GM23338 (cell line): Measurements from ENCODE around the gene ZBTB7B. TPM values are rescaled to one million over a fixed set of nuclear protein-coding genes. Genes with fewer than 3 reads are reported as not detected.
A peak's percentile ranks its signal among the peaks of the same experiment; 100 is the strongest.

Experiments
- ATAC-seq: fragments of 200-7000 bp; cut with Tn5 transposase; 3 replicates; pipeline ENCODE4 v1.9.1; 2020
- DNase-seq: peaks from one replicate; pipeline ENCODE4 v3.0.0-alpha.2; 2015; ENCODE audit warnings: low spot score
- H2AFZ ChIP-seq: fragments of 200-600 bp; sonication (generic); 2 replicates; pipeline ENCODE4 v1.8.0; 2016; ENCODE audit warnings: antibody characterized with exemption, mild to moderate bottlenecking, moderate library complexity
- H3F3A ChIP-seq: fragments of 200-600 bp; sonication (generic); replicated peaks from 2 replicates; pipeline ENCODE4 v1.8.0; 2017; ENCODE audit warnings: antibody characterized with exemption, mixed run types, low read depth
- H3K27ac ChIP-seq: fragments of 200-600 bp; sonication (generic); 2 replicates; pipeline ENCODE4 v1.6.1; 2016; ENCODE audit warnings: low read depth
- H3K27me3 ChIP-seq: fragments of 200-600 bp; sonication (generic); 2 replicates; pipeline ENCODE4 v1.8.0; 2016; ENCODE audit warnings: mild to moderate bottlenecking, mixed run types, moderate library complexity; ENCODE audit not compliant: insufficient read depth
- H3K36me3 ChIP-seq: fragments of 200-600 bp; sonication (generic); 2 replicates; pipeline ENCODE4 v1.8.0; 2016; ENCODE audit warnings: mild to moderate bottlenecking; ENCODE audit not compliant: insufficient read depth
- H3K4me1 ChIP-seq: fragments of 200-600 bp; sonication (generic); 2 replicates; pipeline ENCODE4 v1.8.0; 2016; ENCODE audit warnings: mild to moderate bottlenecking, moderate library complexity; ENCODE audit not compliant: insufficient read depth
- H3K4me2 ChIP-seq: fragments of 200-600 bp; sonication (generic); 2 replicates; pipeline ENCODE4 v1.7.1; 2017; ENCODE audit warnings: mixed run types
- H3K4me3 ChIP-seq: fragments of 200-600 bp; sonication (generic); 2 replicates; pipeline ENCODE4 v1.6.1; 2016; ENCODE audit warnings: mixed run types
- H3K79me2 ChIP-seq: fragments of 200-600 bp; sonication (generic); replicated peaks from 2 replicates; pipeline ENCODE4 v1.8.0; 2017; ENCODE audit warnings: mild to moderate bottlenecking; ENCODE audit not compliant: insufficient read depth
- H3K9me2 ChIP-seq: fragments of 200-600 bp; sonication (generic); 2 replicates; pipeline ENCODE4 v1.8.0; 2017; ENCODE audit not compliant: insufficient read depth
- H4K20me1 ChIP-seq: fragments of 200-600 bp; sonication (generic); replicated peaks from 2 replicates; pipeline ENCODE4 v1.8.0; 2017; ENCODE audit warnings: mild to moderate bottlenecking; ENCODE audit not compliant: insufficient read depth
- H3K27ac Mint-ChIP-seq: 2 replicates; pipeline ENCODE4 v1.8.0; 2020; ENCODE audit warnings: inconsistent platforms, mild to moderate bottlenecking, moderate library complexity, mixed read lengths
- H3K27me3 Mint-ChIP-seq: 3 replicates; pipeline ENCODE4 v1.8.0; 2022; ENCODE audit warnings: low read depth, mild to moderate bottlenecking, moderate library complexity, mixed read lengths, inconsistent platforms; ENCODE audit not compliant: insufficient read depth, poor library complexity
- H3K36me3 Mint-ChIP-seq: 3 replicates; pipeline ENCODE4 v1.8.0; 2021; ENCODE audit warnings: low read depth, mild to moderate bottlenecking, inconsistent platforms, moderate library complexity, mixed read lengths
- H3K4me1 Mint-ChIP-seq: 3 replicates; pipeline ENCODE4 v1.8.0; 2020; ENCODE audit warnings: mild to moderate bottlenecking, inconsistent platforms, mixed read lengths
- H3K4me3 Mint-ChIP-seq: 3 replicates; pipeline ENCODE4 v1.8.0; 2021; ENCODE audit warnings: moderate library complexity, mild to moderate bottlenecking, inconsistent platforms, mixed read lengths
- H3K9me3 Mint-ChIP-seq: 3 replicates; pipeline ENCODE4 v1.8.0; 2020; ENCODE audit warnings: moderate library complexity, mild to moderate bottlenecking, inconsistent platforms, mixed read lengths
- CREB1 ChIP-seq: fragments of 250-450 bp; sonication (Bioruptor Pico); IDR thresholded peaks from 2 replicates; pipeline ENCODE4 v1.5.0; 2020; ENCODE audit warnings: low read depth, mild to moderate bottlenecking, moderate library complexity
- CTCF ChIP-seq, 2 experiments: fragments of 200-600 bp in 1 of 2; sonication (generic) in 1 of 2; conservative IDR thresholded peaks; 2 replicates each; pipeline versions ENCODE4 v1.5.1 to v1.6.1; 2016 to 2017; ENCODE audit warnings: antibody characterized with exemption in 2 of 2, low read depth in 2 of 2, mild to moderate bottlenecking in 2 of 2, moderate library complexity in 1 of 2
- EZH2phosphoT487 ChIP-seq: fragments of 200-600 bp; sonication (generic); IDR thresholded peaks from one replicate; pipeline ENCODE4 v1.8.1; 2018; ENCODE audit warnings: antibody characterized with exemption; ENCODE audit not compliant: unreplicated experiment
- JUNB ChIP-seq: IDR thresholded peaks from one replicate; pipeline ENCODE4 v1.6.1; 2016; ENCODE audit warnings: antibody characterized with exemption; ENCODE audit not compliant: unreplicated experiment
- NANOG ChIP-seq: IDR thresholded peaks from 2 replicates; pipeline ENCODE4 v1.6.1; 2016; ENCODE audit warnings: antibody characterized with exemption, borderline replicate concordance
- POLR2AphosphoS5 ChIP-seq: IDR thresholded peaks from 2 replicates; pipeline ENCODE4 v1.6.1; 2016; ENCODE audit warnings: antibody characterized with exemption, low read depth
- ZNF114 ChIP-seq: fragments of 250-450 bp; sonication (Bioruptor Pico); IDR thresholded peaks from 2 replicates; pipeline ENCODE4 v1.5.0; 2020; ENCODE audit warnings: mild to moderate bottlenecking, moderate library complexity
- ZNF462 ChIP-seq: fragments of 250-450 bp; sonication (Bioruptor Pico); IDR thresholded peaks from 2 replicates; pipeline ENCODE4 v1.5.0; 2020; ENCODE audit warnings: mild to moderate bottlenecking, moderate library complexity
- polyA plus RNA-seq: library from polyadenylated mRNA; unstranded; fragments of >200 nt; fragmentation: Nextera tagmentation; extraction: Ambion mirVana; gene quantifications from 2 replicates; pipeline ENCODE4 v1.2.1, GENCODE V29; 2016
- total RNA-seq: library from RNA; depleted of rRNA; stranded (reverse); fragments of >200 nt; shearing (Covaris generic); gene quantifications from 2 replicates; pipeline ENCODE4 v1.2.3, GENCODE V29; 2014
- TF ChIP-seq, protein P1 (sequence below): IDR thresholded peaks from 2 replicates; pipeline ENCODE4 v1.6.1; 2016; ENCODE audit warnings: antibody characterized with exemption

ZBTB7B gene
- total and polyA plus RNA-seq, 2 experiments from 2014 or later = 3.6 to 32.6 TPM

- Histone ChIP-seq H2AFZ (0 out of 2 replicates have a peak within 1 kb of the TSS, but pooled peaks have one; percentile 43), H4K20me1 (peaks cover 30% of the 10 kb centered on the region), H3K4me1 (peaks cover 43% of the 10 kb centered on the region), H3K36me3 (peaks cover 24% of the 10 kb centered on the region), H3K79me2 (peaks cover 13% of the 10 kb centered on the region), H3K27me3 (no peaks in the 10 kb centered on the region), H3K4me2 (peak within 1 kb of the TSS; percentile 91), H3K27ac (peak within 1 kb of the TSS; percentile 97), H3K9me2 (no peaks in the 10 kb centered on the region), H3K4me3 (peak within 1 kb of the TSS; percentile 92), H3F3A (peaks cover 49% of the 10 kb centered on the region)
- Mint-ChIP-seq H3K27me3 (peaks cover 15% of the 10 kb centered on the region), H3K36me3 (peaks cover 65% of the 10 kb centered on the region), H3K4me3 (peak within 1 kb of the TSS; percentile 94), H3K4me1 (peaks cover 45% of the 10 kb centered on the region), H3K9me3 (no peaks in the 10 kb centered on the region), H3K27ac (peak within 1 kb of the TSS; percentile 90)
- peak; percentile 77 for TF ChIP-seq POLR2AphosphoS5
- peak; percentile 54 for TF ChIP-seq CREB1 (CRISPR knock-in tag)
- TF ChIP-seq CTCF (conservative IDR thresholded peaks at IDR 0.05; ENCODE audit: low read depth in 2 of 2) = peak; percentile 32 to 52
- TF ChIP-seq ZNF114 (CRISPR knock-in tag) = no peak
- TF ChIP-seq JUNB = no peak
- peak; percentile 79 for ATAC-seq
- DNase-seq = peak; percentile 89
Observed at GRCh38 chr1:154961207-154962155, 41.1 kb upstream of the ZBTB7B start, which contains the start of gene PYGO2. Gene PYGO2 (minus strand): TSS chr1:154961782. CDS start chr1:154961576, 206 bp downstream.

- peaks cover 14% of the 10 kb centered on the region for H3K27me3 Mint-ChIP-seq
- H3K27me3 ChIP-seq = no peaks in the 10 kb centered on the region
- H3K9me2 ChIP-seq = no peaks in the 10 kb centered on the region
- H3K27ac ChIP-seq = peak overlapping the region; percentile 97
- H3K36me3 Mint-ChIP-seq = peaks cover 72% of the 10 kb centered on the region
- peaks cover 39% of the 10 kb centered on the region for H3K4me1 Mint-ChIP-seq
- H3K79me2 ChIP-seq = peaks cover 17% of the 10 kb centered on the region
- peak overlapping the region; percentile 90 for H3K27ac Mint-ChIP-seq
- peaks cover 32% of the 10 kb centered on the region for H3K36me3 ChIP-seq
- H3K9me3 Mint-ChIP-seq = no peaks in the 10 kb centered on the region
- peak overlapping the region; percentile 81 for H3K4me3 Mint-ChIP-seq
- peak overlapping the region; percentile 91 for H3K4me2 ChIP-seq
- peaks cover 30% of the 10 kb centered on the region for H4K20me1 ChIP-seq
- H3K4me1 ChIP-seq = peaks cover 35% of the 10 kb centered on the region
- peak; percentile 60 for DNase-seq
- 0 out of 2 replicates have a peak overlapping the region, but pooled peaks have one; percentile 43 for H2AFZ ChIP-seq
- H3F3A ChIP-seq = peaks cover 52% of the 10 kb centered on the region
- ATAC-seq = peak; percentile 18
- peak overlapping the region; percentile 92 for H3K4me3 ChIP-seq
- no peak for TF ChIP-seq EZH2phosphoT487
- TF ChIP-seq POLR2AphosphoS5 = no peak
- TF ChIP-seq NANOG = no peak
- TF ChIP-seq, protein P1, sequence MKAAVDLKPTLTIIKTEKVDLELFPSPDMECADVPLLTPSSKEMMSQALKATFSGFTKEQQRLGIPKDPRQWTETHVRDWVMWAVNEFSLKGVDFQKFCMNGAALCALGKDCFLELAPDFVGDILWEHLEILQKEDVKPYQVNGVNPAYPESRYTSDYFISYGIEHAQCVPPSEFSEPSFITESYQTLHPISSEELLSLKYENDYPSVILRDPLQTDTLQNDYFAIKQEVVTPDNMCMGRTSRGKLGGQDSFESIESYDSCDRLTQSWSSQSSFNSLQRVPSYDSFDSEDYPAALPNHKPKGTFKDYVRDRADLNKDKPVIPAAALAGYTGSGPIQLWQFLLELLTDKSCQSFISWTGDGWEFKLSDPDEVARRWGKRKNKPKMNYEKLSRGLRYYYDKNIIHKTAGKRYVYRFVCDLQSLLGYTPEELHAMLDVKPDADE = no peak
- no peak for TF ChIP-seq ZNF462 (CRISPR knock-in tag)
- no peak for TF ChIP-seq ZNF114 (CRISPR knock-in tag)
- no peak for TF ChIP-seq CREB1 (CRISPR knock-in tag)
Observed at GRCh38 chr1:154962156-154962749, 40.3 kb upstream of the ZBTB7B start.
